ENCODE results near the gene ABL2.
A peak's percentile ranks its signal among the peaks of the same experiment; 100 is the strongest.
"Not testable (repeated sequence)": the region's sequence is repeated elsewhere in the genome, so short reads cannot be mapped to it uniquely, and the experiment has no call there.

ABL2 gene

GRCh38 chr1:179167955-179168354 lies 61.5 kb downstream of the ABL2 start:
- no peak for DNase-seq

DNA sequence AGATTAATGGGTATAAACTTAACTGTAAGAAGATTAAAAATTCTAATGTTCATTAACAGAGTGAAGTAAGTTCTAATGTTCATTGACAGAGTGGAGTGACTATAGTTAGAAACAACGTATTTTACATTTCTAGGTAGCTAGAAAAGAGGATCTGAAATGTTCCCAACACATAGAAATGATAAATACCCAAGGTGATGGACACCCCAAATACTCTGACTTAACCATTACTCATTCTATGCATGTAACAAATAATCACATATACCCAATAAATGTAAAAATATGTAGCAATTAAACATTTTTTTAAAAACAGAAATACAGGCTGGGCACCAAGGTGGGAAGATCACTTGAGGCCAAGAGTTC lies 62.1 kb downstream of the ABL2 start:
- DNase-seq, result no peak

DNA sequence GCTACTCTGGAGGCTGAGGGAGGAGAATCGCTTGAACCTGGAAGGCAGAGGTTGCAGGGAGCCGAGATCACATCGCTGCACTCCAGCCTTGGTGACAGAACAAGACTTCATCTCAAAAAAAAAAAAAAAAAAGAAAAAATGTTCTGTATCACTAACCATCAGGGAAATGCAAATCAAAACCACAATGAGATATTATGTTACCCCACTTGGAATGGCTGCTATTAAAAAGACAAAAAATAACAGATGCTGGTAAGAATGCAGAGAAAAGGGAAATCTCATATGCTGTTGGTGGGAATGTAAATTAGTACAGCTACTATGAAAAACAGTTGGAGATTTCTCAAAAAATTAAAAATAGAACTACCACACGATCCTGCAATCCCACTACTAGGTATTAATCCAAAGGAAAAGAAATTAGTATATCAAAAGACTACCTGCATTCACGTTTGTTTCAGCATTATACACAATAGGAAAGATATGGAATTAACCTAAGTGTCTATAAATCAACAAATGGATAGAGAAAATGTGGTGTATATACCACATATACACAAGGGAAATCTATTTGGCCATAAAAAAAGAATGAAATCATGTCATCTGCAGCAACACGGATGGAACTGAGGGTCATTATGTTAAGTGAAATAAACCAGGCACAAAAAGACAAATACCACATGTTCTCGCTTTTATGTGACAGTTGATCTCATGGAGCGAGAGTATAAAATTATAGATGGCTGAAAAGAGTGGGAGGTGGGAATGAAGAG lies 62.6 kb downstream of the ABL2 start:
- DNase-seq, result no peak

DNA sequence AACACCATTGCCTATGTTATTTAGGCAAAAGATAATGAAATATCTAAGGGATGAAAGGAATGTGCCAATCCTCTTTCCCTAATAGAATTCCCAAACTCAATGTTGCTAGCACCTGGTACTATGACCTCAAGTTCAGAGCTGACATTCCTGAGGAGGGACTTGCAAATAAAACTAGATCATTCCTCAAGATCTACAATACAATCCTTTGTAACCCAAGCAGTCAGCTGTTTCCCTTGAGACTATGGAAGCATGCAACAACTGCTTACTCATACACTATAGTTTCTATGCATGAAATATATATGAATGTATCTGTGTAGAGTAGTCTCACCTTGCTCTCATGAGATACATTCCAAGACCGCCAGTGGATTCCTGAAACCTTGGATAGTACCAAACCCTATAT lies 65.0 kb downstream of the ABL2 start:
- no peak for DNase-seq

- no peak for DNase-seq
Measured at GRCh38 chr1:179156708-179157107, 72.8 kb downstream of the ABL2 start.

GRCh38 chr1:179156026-179156425 lies 73.5 kb downstream of the ABL2 start:
- DNase-seq, result no peak

- no peak for DNase-seq
Measured at GRCh38 chr1:179155615-179156014, 73.9 kb downstream of the ABL2 start.

- no peak for DNase-seq
Measured at GRCh38 chr1:179154437-179154836, 75.0 kb downstream of the ABL2 start.

- DNase-seq, result no peak
Measured at GRCh38 chr1:179153217-179153616, 76.3 kb downstream of the ABL2 start.

GRCh38 chr1:179151908-179152682 lies 77.4 kb downstream of the ABL2 start:
- no peak for DNase-seq

- DNase-seq, result no peak
Measured at GRCh38 chr1:179146911-179147310, 82.6 kb downstream of the ABL2 start.

GRCh38 chr1:179146476-179146875 lies 83.0 kb downstream of the ABL2 start:
- DNase-seq, result no peak

- no peak for DNase-seq
Measured at GRCh38 chr1:179145521-179145920, 84.0 kb downstream of the ABL2 start.

DNA sequence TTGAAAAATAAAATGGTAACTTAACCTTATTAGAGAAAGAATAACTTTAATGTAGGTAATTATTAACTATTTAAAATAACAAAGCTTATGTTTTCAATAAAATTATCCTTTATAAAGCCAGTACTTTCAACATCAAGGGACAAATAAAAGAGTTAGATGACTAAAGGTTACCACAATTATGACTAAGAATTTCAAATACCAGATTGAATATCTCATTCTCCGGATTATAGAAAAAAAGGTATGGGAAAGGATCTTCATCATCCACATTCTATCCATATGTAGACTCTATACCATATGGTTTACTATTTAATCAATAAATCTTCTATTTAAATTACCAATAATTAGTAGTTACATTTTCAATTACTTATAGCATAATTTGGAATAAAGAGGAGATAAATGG lies 84.9 kb downstream of the ABL2 start:
- DNase-seq, result no peak

- peak; percentile 25 for DNase-seq
Measured at GRCh38 chr1:179143322-179143721, 86.2 kb downstream of the ABL2 start.

DNA sequence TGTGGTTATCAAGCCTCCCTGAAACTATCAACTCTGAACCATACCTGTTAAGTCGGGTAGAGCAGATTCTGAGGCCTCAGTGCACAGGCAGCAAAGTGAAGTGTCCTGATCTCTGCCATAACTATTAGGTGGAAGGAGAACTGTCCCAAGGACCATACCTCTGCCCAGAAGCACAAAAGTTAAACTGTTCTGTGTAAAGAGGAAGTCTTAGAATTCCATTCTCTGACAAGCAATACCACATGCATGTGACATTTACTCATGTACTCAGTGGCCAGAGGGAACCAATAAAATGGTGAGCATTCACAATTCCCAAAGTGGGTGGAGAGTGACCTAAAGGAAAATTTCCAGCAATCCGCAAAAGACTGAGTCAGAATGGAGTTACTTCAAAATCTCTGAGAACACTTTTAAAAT lies 86.6 kb downstream of the ABL2 start:
- DNase-seq, result peak; percentile 3

GRCh38 chr1:179141592-179142251 lies 87.8 kb downstream of the ABL2 start:
- peak; percentile 12 for DNase-seq

DNA sequence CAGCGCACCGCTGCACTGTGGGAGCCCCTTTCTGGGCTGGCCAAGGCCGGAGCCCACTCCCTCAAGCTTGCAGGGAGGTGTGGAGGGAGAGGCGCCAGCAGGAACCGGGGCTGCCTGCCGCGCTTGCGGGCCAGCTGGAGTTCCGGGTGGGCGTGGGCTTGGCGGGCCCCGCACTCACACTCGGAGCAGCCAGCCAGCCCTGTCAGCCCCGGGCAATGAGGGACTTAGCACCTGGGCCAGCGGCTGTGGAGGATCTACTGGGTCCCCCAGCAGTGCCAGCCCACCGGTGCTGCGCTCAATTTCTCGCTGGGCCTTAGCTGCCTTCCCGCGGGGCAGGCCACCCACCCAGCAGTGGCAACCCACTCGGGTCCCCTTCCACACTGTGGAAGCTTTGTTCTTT lies 90.7 kb downstream of the ABL2 start:
- not testable (repeated sequence) for DNase-seq

- no peak for DNase-seq
Measured at GRCh38 chr1:179137617-179138255, 91.7 kb downstream of the ABL2 start.

GRCh38 chr1:179135707-179136106 lies 93.8 kb downstream of the ABL2 start:
- not testable (repeated sequence) for DNase-seq

DNA sequence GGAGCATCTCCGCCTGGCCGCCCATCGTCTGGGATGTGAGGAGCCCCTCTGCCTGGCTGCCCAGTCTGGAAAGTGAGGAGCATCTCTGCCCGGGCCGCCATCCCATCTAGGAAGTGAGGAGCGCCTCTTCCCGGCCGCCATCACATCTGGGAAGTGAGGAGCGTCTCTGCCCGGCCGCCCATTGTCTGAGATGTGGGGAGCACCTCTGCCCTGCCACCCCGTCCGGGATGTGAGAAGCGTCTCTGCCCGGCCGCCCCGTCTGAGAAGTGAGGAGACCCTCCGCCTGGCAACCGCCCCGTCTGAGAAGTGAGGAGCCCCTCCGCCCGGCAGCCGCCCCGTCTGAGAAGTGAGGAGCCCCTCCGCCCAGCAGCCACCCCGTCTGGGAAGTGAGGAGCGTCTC lies 94.3 kb downstream of the ABL2 start:
- not testable (repeated sequence) for DNase-seq

GRCh38 chr1:179129702-179130473 lies 99.6 kb downstream of the ABL2 start:
- DNase-seq, result peak; percentile 75

DNA sequence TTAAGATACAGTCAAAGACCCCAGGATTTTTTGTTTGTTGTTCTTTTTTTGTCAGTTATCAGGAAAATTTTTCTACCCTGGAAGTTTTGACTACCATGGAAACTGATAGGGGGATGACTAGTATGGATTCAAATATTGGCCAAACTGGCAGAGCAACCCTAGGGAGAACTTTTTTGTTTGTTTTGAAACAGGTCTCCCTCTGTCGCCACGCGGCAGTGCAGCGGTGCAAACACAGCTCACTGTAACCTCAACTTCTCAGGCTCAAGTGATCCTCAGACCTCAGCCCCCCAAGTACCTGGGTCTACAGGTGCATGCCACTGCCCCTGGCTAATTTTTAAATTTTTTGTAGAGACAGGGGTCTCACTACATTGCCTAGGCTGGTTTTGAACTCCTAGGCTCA lies 101.0 kb downstream of the ABL2 start:
- DNase-seq, result no peak

Data from CD4-positive, alpha-beta T cell treated with Interleukin-4 for 4 hours (primary cell).